GM10248 (cell line): ENCODE results near the gene FAM237B.
A peak's percentile ranks its signal among the peaks of the same experiment; 100 is the strongest.

Experiments
- CTCF ChIA-PET: fragments of 300-600 bp; sonication (Branson Sonifier 250); formaldehyde crosslinking; extraction: SDS; loops from one replicate; lab custom pipeline; 2021; ENCODE audit warnings: antibody characterized with exemption; lab: Yijun Ruan, JAX
- POLR2A ChIA-PET: fragments of 350-650 bp; sonication (Branson Sonifier 250); formaldehyde crosslinking; extraction: SDS; loops from one replicate; lab custom pipeline; 2020; ENCODE audit warnings: antibody characterized with exemption; lab: Yijun Ruan, JAX
- DNase-seq: peaks from one replicate; pipeline ENCODE4 v3.0.0; 2012; ENCODE audit errors: extremely low spot score
- CTCF ChIP-seq: IDR thresholded peaks from 2 replicates; pipeline ENCODE4 v1.5.1; 2012; ENCODE audit warnings: mild to moderate bottlenecking, low read depth; ENCODE audit errors: extremely low read depth, missing control alignments, control extremely low read depth

Gene FAM237B

GRCh38 chr7:90303241-90303640 is 17.9 kb downstream of the FAM237B start:
- ChIA-PET CTCF (interaction anchor here (1.6 kb wide), 1 partner anchor 125 kb away, joined by 3 read pairs; no protein-coding TSS in a partner anchor), POLR2A (no interaction called here)
- no peak for DNase-seq
- TF ChIP-seq CTCF: no peak

- ChIA-PET CTCF (interaction anchor here (0.7 to 2.2 kb wide), 11 partner anchors 10 to 144 kb away, joined by 3 to 12 read pairs (median 4); partner anchors contain the start of gene STEAP1), POLR2A (no interaction called here)
- DNase-seq: peak; percentile 28
- TF ChIP-seq CTCF: peak; percentile 71
These were observed 22.7 kb downstream of the FAM237B start for GRCh38 chr7:90298145-90299038.

- POLR2A ChIA-PET: interaction anchor here (0.6 kb wide), 1 partner anchor 1311 kb away, joined by 3 read pairs; no protein-coding TSS in a partner anchor
- CTCF ChIA-PET: interaction anchor here (0.9 to 1.9 kb wide), 4 partner anchors 13 to 137 kb away, joined by 3 to 6 read pairs (median 4); no protein-coding TSS in a partner anchor
These were observed 30.6 kb downstream of the FAM237B start for GRCh38 chr7:90290244-90291113.

GRCh38 chr7:90288154-90288553 is 33.0 kb downstream of the FAM237B start:
- CTCF ChIA-PET: no interaction called here

More at GRCh38 chr7:90290244-90291113, 30.6 kb downstream of the FAM237B start:
- no peak for DNase-seq
- no peak for TF ChIP-seq CTCF

GRCh38 chr7:90276033-90276728 is 44.9 kb downstream of the FAM237B start:
- POLR2A ChIA-PET: no interaction called here
- CTCF ChIA-PET: interaction anchor here (1.0 to 1.9 kb wide), 6 partner anchors 9 to 153 kb away, joined by 3 to 7 read pairs (median 3); no protein-coding TSS in a partner anchor
- TF ChIP-seq CTCF: no peak
- no peak for DNase-seq

More at GRCh38 chr7:90288154-90288553, 33.0 kb downstream of the FAM237B start:
- POLR2A ChIA-PET: no interaction called here
- TF ChIP-seq CTCF: no peak
- no peak for DNase-seq

- no peak for TF ChIP-seq CTCF
- ChIA-PET POLR2A (no interaction called here), CTCF (interaction anchor here (1.0 kb wide), 1 partner anchor 10 kb away, joined by 3 read pairs; no protein-coding TSS in a partner anchor)
- DNase-seq: no peak
These were observed 46.9 kb downstream of the FAM237B start for GRCh38 chr7:90274161-90274560.
